ENCODE data around the gene ZBTB7C. TPM values are rescaled to one million over a fixed set of nuclear protein-coding genes. Genes with fewer than 3 reads are reported as not detected.

Gene ZBTB7C
- total and polyA plus RNA-seq, 2 of the 8 experiments (the other 6 are each of a cell fraction or from before 2014, with no cell fraction given), result 0.15 to 0.45 TPM

- Histone ChIP-seq H3K79me2 (ENCODE audit: control insufficient read depth in 1 of 2, insufficient read depth in 2 of 2, low read length in 2 of 2) (no peaks in the 10 kb centered on the region), H3K4me3 (ENCODE audit: extremely low read depth in 1 of 4, insufficient read depth in 2 of 4, low read depth in 3 of 4, low read length in 4 of 4) (no peak overlapping the region), H3K4me1 (replicated peaks in 1 of 4; ENCODE audit: control insufficient read depth in 3 of 4, insufficient read depth in 4 of 4, low read length in 3 of 4) (no peaks in the 10 kb centered on the region), H4K8ac (ENCODE audit: extremely low read depth, insufficient read depth, low read length) (no peak overlapping the region), H2BK12ac (ENCODE audit: low read depth, low read length) (no peak overlapping the region), H3K18ac (ENCODE audit: extremely low read depth, low read length) (no peak overlapping the region), H3K27ac (ENCODE audit: low read depth, low read length) (no peak overlapping the region), H2AK5ac (ENCODE audit: low read depth, low read length) (no peak overlapping the region), H3K56ac (replicated peaks; ENCODE audit: insufficient read length, low read depth, low read length) (no peak overlapping the region), H3K23ac (ENCODE audit: insufficient read length) (no peak overlapping the region), H2BK120ac (replicated peaks; ENCODE audit: low read depth, low read length) (no peak overlapping the region), H3K14ac (ENCODE audit: insufficient read length) (no peak overlapping the region), H3K4ac (replicated peaks; ENCODE audit: insufficient read length, low read depth, low read length) (no peak overlapping the region), H4K5ac (ENCODE audit: insufficient read length, low read depth, low read length) (no peak overlapping the region), H3K27me3 (replicated peaks in 1 of 4; ENCODE audit: control insufficient read depth in 3 of 4, extremely low read depth in 1 of 4, insufficient read depth in 3 of 4, low read length in 3 of 4) (no peaks in the 10 kb centered on the region; a peak in 2 of 7 replicates), H4K91ac (replicated peaks; ENCODE audit: insufficient read length, low read length) (no peak overlapping the region), H2AFZ (ENCODE audit: low read length) (no peak overlapping the region), H3K9me3 (ENCODE audit: insufficient read depth in 2 of 2, low read depth in 1 of 2, low read length in 1 of 2) (0 out of 4 replicates have a peak, but pooled peaks cover 0 to 5% of the 10 kb centered on the region in 2 experiments), H3K23me2 (ENCODE audit: low read depth, low read length) (no peaks in the 10 kb centered on the region), H4K20me1 (replicated peaks in 1 of 2; ENCODE audit: control insufficient read depth in 1 of 2, insufficient read depth in 2 of 2, low read length in 2 of 2) (no peaks in the 10 kb centered on the region), H3K4me2 (ENCODE audit: insufficient read depth in 1 of 2, low read depth in 2 of 2, low read length in 2 of 2) (no peak overlapping the region), H2BK5ac (ENCODE audit: low read depth, low read length) (no peak overlapping the region), H3K36me3 (ENCODE audit: control insufficient read depth in 2 of 4, insufficient read depth in 4 of 4, low read length in 3 of 4) (no peaks in the 10 kb centered on the region), H3K9ac (replicated peaks in 1 of 4; ENCODE audit: extremely low read depth in 1 of 4, low read depth in 3 of 4, low read length in 3 of 4) (no peak overlapping the region), H2BK15ac (ENCODE audit: low read length) (no peak overlapping the region), H2BK20ac (ENCODE audit: low read length) (no peak overlapping the region), H3K79me1 (ENCODE audit: low read depth, low read length) (no peaks in the 10 kb centered on the region; the same call in 1 of the 2 replicates)
- ChIA-PET POLR2A (ENCODE audit: partially characterized antibody) (no interaction called here), CTCF (ENCODE audit: partially characterized antibody) (interaction anchor here (0.6 to 1.8 kb wide), 8 partner anchors 9 to 400 kb away, joined by 3 to 4 read pairs (median 3); no protein-coding TSS in a partner anchor)
- 76% methylated on average over 3 of the region's 3 CpGs; no CpG with 5 or more reads in 1 of the 2 experiments for WGBS, 2 experiments (ENCODE audit: extremely low coverage in 1 of 2, insufficient coverage in 1 of 2, insufficient read length in 1 of 2, insufficient replicate concordance in 2 of 2, low coverage in 1 of 2, low lambda C conversion rate in 2 of 2, missing lambda C conversion rate in 1 of 2)
- DNase-seq (ENCODE audit: low read depth in 1 of 2, low spot score in 2 of 2), result no peak
- FAIRE-seq, result no peak
- TF ChIP-seq CHD2 (IDR thresholded peaks at IDR 0.05; ENCODE audit: low read length) (no peak), SP2 (IDR thresholded peaks at IDR 0.05; ENCODE audit: low read length) (no peak), EP300 (IDR thresholded peaks at IDR 0.05; ENCODE audit: borderline replicate concordance in 1 of 2, low read depth in 2 of 2, low read length in 2 of 2) (no peak), SRF (IDR thresholded peaks at IDR 0.05; ENCODE audit: low read depth, low read length) (no peak), SIN3A (conservative IDR thresholded peaks at IDR 0.05 in 1 of 2, IDR thresholded peaks at IDR 0.05 in 1 of 2; ENCODE audit: low read depth in 1 of 2, low read length in 2 of 2) (no peak), NANOG (IDR thresholded peaks at IDR 0.05; ENCODE audit: insufficient read depth, low read depth, low read length, poor library complexity, severe bottlenecking) (no peak), ZNF274 (IDR thresholded peaks at IDR 0.05; ENCODE audit: borderline replicate concordance, extremely low read depth, low read length) (no peak), ATF3 (IDR thresholded peaks at IDR 0.05; ENCODE audit: insufficient read depth, low read depth, low read length) (no peak), JUN (IDR thresholded peaks at IDR 0.05; ENCODE audit: low read depth, low read length) (no peak), PHF8 (conservative IDR thresholded peaks at IDR 0.05; ENCODE audit: low read depth, low read length) (no peak), SP4 (IDR thresholded peaks at IDR 0.05; ENCODE audit: low read length) (no peak)
- TF ChIP-seq, protein P1, sequence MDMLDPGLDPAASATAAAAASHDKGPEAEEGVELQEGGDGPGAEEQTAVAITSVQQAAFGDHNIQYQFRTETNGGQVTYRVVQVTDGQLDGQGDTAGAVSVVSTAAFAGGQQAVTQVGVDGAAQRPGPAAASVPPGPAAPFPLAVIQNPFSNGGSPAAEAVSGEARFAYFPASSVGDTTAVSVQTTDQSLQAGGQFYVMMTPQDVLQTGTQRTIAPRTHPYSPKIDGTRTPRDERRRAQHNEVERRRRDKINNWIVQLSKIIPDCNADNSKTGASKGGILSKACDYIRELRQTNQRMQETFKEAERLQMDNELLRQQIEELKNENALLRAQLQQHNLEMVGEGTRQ (IDR thresholded peaks at IDR 0.05; ENCODE audit: low read length), result no peak
These were observed 364.2 kb downstream of the ZBTB7C start for GRCh38 chr18:48044944-48045343.
